ENCODE data around the gene BBX.
"Not testable (repeated sequence)": the region's sequence is repeated elsewhere in the genome, so short reads cannot be mapped to it uniquely, and the experiment has no call there.

DNA sequence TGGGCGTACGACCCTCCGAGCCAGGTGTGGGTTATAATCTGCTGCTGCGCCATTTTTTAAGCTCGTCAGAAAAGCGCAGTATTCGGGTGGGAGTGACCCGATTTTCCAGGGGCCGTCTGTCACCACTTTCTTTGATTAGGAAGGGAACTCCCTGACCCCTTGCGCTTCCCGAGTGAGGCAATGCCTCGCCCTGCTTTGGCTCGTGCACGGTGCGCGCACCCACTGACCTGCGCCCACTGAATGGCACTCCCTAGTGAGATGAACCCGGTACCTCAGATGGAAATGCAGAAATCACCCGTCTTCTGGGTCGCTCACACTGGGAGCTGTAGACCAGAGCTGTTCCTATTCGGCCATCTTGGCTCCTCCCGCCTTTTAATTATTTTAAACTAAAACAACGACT, 175.1 kb downstream of the BBX start:
- TF ChIP-seq, protein P1, sequence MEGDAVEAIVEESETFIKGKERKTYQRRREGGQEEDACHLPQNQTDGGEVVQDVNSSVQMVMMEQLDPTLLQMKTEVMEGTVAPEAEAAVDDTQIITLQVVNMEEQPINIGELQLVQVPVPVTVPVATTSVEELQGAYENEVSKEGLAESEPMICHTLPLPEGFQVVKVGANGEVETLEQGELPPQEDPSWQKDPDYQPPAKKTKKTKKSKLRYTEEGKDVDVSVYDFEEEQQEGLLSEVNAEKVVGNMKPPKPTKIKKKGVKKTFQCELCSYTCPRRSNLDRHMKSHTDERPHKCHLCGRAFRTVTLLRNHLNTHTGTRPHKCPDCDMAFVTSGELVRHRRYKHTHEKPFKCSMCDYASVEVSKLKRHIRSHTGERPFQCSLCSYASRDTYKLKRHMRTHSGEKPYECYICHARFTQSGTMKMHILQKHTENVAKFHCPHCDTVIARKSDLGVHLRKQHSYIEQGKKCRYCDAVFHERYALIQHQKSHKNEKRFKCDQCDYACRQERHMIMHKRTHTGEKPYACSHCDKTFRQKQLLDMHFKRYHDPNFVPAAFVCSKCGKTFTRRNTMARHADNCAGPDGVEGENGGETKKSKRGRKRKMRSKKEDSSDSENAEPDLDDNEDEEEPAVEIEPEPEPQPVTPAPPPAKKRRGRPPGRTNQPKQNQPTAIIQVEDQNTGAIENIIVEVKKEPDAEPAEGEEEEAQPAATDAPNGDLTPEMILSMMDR (IDR thresholded peaks at IDR 0.05) = not testable (repeated sequence)
- TF ChIP-seq POLR2A (IDR thresholded peaks at IDR 0.05) = not testable (repeated sequence)

Measured in thyroid gland (tissue), 4 donors.